ENCODE results near the gene IRF2. TPM values are rescaled to one million over a fixed set of nuclear protein-coding genes. Genes with fewer than 3 reads are reported as not detected.

IRF2 gene
- total and polyA plus RNA-seq, 2 donors (not counting 1 experiment from before 2014, with no cell fraction given), result 67.8 to 68.2 TPM

- ChIA-PET POLR2A (interaction anchor here (0.9 to 1.6 kb wide), 6 partner anchors 48 to 211 kb away, joined by 3 to 14 read pairs (median 6); partner anchors contain the start of genes CASP3 and PRIMPOL), CTCF (interaction anchor here (1.4 to 3.0 kb wide), 7 partner anchors 8 to 212 kb away, joined by 4 to 19 read pairs (median 5); no protein-coding TSS in a partner anchor)
- Histone ChIP-seq H3K9ac (ENCODE audit: low read length) (peak overlapping the region; percentile 91), H3K4me2 (replicated peaks; ENCODE audit: low read depth, low read length, poor library complexity, severe bottlenecking) (peak overlapping the region; percentile 88), H3K4me3 (ENCODE audit: control extremely low read depth in 1 of 5, extremely low read depth in 1 of 5, insufficient read depth in 1 of 5, low read depth in 2 of 5, low read length in 4 of 5) (peak overlapping the region; percentile 92 to 98 (median 97)), H4K20me1 (ENCODE audit: control insufficient read depth, insufficient read depth, low read length, poor library complexity, severe bottlenecking) (peaks cover 6% of the 10 kb centered on the region), H3K36me3 (replicated peaks in 1 of 2; ENCODE audit: control extremely low read depth in 1 of 2, control insufficient read depth in 1 of 2, extremely low read depth in 1 of 2, insufficient read depth in 2 of 2, low read length in 1 of 2) (peaks cover 2 to 7% of the 10 kb centered on the region in 2 experiments), H3K79me2 (ENCODE audit: control insufficient read depth, insufficient read depth, low read length) (peaks cover 75% of the 10 kb centered on the region), H3K27ac (ENCODE audit: low read length in 2 of 2) (peak overlapping the region; percentile 91 to 96), H3K4me1 (ENCODE audit: control insufficient read depth in 2 of 2, insufficient read depth in 2 of 2, low read length in 2 of 2) (peaks cover 43 to 44% of the 10 kb centered on the region in 2 donors), H3K27me3 (replicated peaks in 1 of 4; ENCODE audit: control extremely low read depth in 1 of 4, control insufficient read depth in 3 of 4, insufficient read depth in 4 of 4, low read length in 3 of 4) (no peaks in the 10 kb centered on the region), H3K9me3 (ENCODE audit: control extremely low read depth in 1 of 3, control insufficient read depth in 2 of 3, insufficient read depth in 1 of 3, low read length in 2 of 3) (no peaks in the 10 kb centered on the region), H2AFZ (ENCODE audit: insufficient read depth, low read depth, low read length, poor library complexity, severe bottlenecking) (peak overlapping the region; percentile 76)
- H3K27me3 Mint-ChIP-seq, result no peaks in the 10 kb centered on the region
- peak overlapping the region; percentile 96 for H3K4me3 Mint-ChIP-seq
- no peak for ATAC-seq (ENCODE audit: low read depth)
- DNase-seq, result no peak
- intact Hi-C loops (cut with micrococcal nuclease), result loop anchor here (2.0 to 10.0 kb wide), 5 partner anchors 31 to 349 kb away; partner anchors contain the start of genes ACSL1 and CENPU
- TF ChIP-seq EZH2 (IDR thresholded peaks at IDR 0.05; ENCODE audit: borderline replicate concordance, insufficient read depth, low read depth, low read length, poor library complexity, severe bottlenecking), result no peak
- no peak for TF ChIP-seq CTCF (IDR thresholded peaks at IDR 0.05)
- H3K4me1 Mint-ChIP-seq, result peaks cover 61% of the 10 kb centered on the region
- WGBS (ENCODE audit: insufficient coverage), result 0% methylated on average over 2 of the region's 6 CpGs
- peak overlapping the region; percentile 95 for H3K27ac Mint-ChIP-seq
- no peaks in the 10 kb centered on the region for H3K9me3 Mint-ChIP-seq (ENCODE audit: insufficient read depth)
These were observed 1.1 kb upstream of the IRF2 start for GRCh38 chr4:184475498-184475897.

GRCh38 chr4:184475096-184475461 lies 729 bp upstream of the IRF2 start:
- ChIA-PET CTCF (interaction anchor here (0.9 to 3.0 kb wide), 12 partner anchors 9 to 211 kb away, joined by 3 to 19 read pairs (median 4); no protein-coding TSS in a partner anchor), POLR2A (interaction anchor here (0.6 to 1.7 kb wide), 14 partner anchors 22 to 210 kb away, joined by 3 to 14 read pairs (median 5); partner anchors contain the start of genes CASP3 and PRIMPOL)
- peak overlapping the region; percentile 96 for H3K4me3 Mint-ChIP-seq
- Histone ChIP-seq H3K27me3 (replicated peaks in 1 of 4; ENCODE audit: control extremely low read depth in 1 of 4, control insufficient read depth in 3 of 4, insufficient read depth in 4 of 4, low read length in 3 of 4) (no peaks in the 10 kb centered on the region), H3K79me2 (ENCODE audit: control insufficient read depth, insufficient read depth, low read length) (peaks cover 80% of the 10 kb centered on the region), H3K4me1 (ENCODE audit: control insufficient read depth in 2 of 2, insufficient read depth in 2 of 2, low read length in 2 of 2) (peaks cover 47 to 48% of the 10 kb centered on the region in 2 donors), H3K4me2 (replicated peaks; ENCODE audit: low read depth, low read length, poor library complexity, severe bottlenecking) (peak overlapping the region; percentile 88), H3K9me3 (ENCODE audit: control extremely low read depth in 1 of 3, control insufficient read depth in 2 of 3, insufficient read depth in 1 of 3, low read length in 2 of 3) (no peaks in the 10 kb centered on the region), H3K36me3 (replicated peaks in 1 of 2; ENCODE audit: control extremely low read depth in 1 of 2, control insufficient read depth in 1 of 2, extremely low read depth in 1 of 2, insufficient read depth in 2 of 2, low read length in 1 of 2) (peaks cover 2 to 7% of the 10 kb centered on the region in 2 experiments), H4K20me1 (ENCODE audit: control insufficient read depth, insufficient read depth, low read length, poor library complexity, severe bottlenecking) (peaks cover 6% of the 10 kb centered on the region), H3K27ac (ENCODE audit: low read length in 2 of 2) (peak overlapping the region; percentile 91 to 96), H3K9ac (ENCODE audit: low read length) (peak overlapping the region; percentile 91), H3K4me3 (ENCODE audit: control extremely low read depth in 1 of 5, extremely low read depth in 1 of 5, insufficient read depth in 1 of 5, low read depth in 2 of 5, low read length in 4 of 5) (peak overlapping the region; percentile 92 to 98 (median 97)), H2AFZ (ENCODE audit: insufficient read depth, low read depth, low read length, poor library complexity, severe bottlenecking) (peak overlapping the region; percentile 76)
- TF ChIP-seq CTCF (IDR thresholded peaks at IDR 0.05) (no peak), EZH2 (IDR thresholded peaks at IDR 0.05; ENCODE audit: borderline replicate concordance, insufficient read depth, low read depth, low read length, poor library complexity, severe bottlenecking) (no peak)
- peak; percentile 3 for ATAC-seq (ENCODE audit: low read depth)
- DNase-seq, result no peak
- WGBS (ENCODE audit: insufficient coverage), result 0% methylated on average over 17 of the region's 17 CpGs
- H3K27ac Mint-ChIP-seq, result peak overlapping the region; percentile 95
- no peaks in the 10 kb centered on the region for H3K27me3 Mint-ChIP-seq
- intact Hi-C loops (cut with micrococcal nuclease), result loop anchor here (2.0 to 10.0 kb wide), 5 partner anchors 30 to 350 kb away; partner anchors contain the start of genes ACSL1 and CENPU
- H3K9me3 Mint-ChIP-seq (ENCODE audit: insufficient read depth), result no peaks in the 10 kb centered on the region
- peaks cover 64% of the 10 kb centered on the region for H3K4me1 Mint-ChIP-seq
